ENCODE data around the gene ACSL3.

The ACSL3 gene

DNA sequence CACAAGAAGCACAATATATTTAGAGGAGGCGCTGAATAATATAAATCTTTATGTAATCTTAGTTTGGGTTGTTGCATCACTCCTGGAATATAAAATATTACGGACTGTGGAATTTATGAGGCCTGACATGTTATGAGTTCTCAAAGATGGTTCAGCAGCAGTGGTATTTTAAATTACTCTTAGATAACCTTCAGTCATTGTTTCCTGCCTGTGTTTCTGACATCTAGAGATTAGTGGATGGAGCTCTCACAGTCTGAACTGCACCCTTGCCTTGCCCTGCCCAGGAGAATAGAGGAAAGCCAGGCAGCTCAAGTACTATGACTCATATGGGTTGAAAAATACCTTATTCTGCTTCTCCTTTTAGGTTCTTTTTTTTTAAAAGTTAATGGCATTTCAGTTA is 70.0 kb downstream of the ACSL3 start:
- no peak for DNase-seq (ENCODE audit: low read depth, low spot score)
- H3K4me3 ChIP-seq (ENCODE audit: low read length), result no peak overlapping the region

DNA sequence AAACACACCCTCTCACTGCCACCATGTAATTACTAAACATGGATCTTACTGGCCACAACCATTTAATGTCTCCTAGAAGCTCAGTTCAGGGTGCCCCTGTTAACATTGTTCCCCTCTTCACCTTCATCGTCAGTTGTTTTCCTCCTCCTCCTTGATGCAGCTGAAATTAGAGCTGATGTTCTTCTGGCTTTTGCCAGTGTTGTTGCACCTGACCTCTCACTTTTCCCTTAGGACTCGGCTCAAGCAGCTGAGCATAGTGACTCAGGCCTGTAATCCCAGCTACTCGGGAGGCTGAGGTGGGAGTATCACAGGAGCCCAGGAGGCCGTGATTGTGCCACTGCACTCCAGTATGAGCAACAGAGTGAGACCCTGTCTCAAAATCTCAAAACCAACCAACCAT is 70.8 kb downstream of the ACSL3 start:
- no peak overlapping the region for H3K4me3 ChIP-seq (ENCODE audit: low read length)
- no peak for DNase-seq (ENCODE audit: low read depth, low spot score)

DNA sequence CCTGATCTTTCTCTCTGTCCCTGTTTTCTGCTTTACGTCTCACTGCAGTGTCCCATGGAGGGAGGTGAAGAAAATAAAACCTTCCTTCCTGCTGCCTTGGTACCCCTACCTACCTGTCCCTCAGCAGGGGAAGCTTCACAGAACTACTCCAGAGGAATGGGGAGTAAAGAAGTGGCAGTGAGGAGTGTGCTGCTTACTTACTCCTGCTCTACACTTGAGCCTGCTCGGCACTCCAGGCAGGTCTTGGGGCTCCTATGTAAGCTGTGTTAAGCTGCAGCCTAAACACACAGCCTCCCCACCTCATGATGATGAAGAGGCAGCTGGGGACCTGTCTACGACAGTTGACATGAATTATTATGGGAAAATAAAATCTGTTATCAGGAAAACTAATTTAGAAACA is 72.6 kb downstream of the ACSL3 start:
- no peak overlapping the region for H3K4me3 ChIP-seq (ENCODE audit: low read length)
- DNase-seq (ENCODE audit: low read depth, low spot score), result no peak

DNA sequence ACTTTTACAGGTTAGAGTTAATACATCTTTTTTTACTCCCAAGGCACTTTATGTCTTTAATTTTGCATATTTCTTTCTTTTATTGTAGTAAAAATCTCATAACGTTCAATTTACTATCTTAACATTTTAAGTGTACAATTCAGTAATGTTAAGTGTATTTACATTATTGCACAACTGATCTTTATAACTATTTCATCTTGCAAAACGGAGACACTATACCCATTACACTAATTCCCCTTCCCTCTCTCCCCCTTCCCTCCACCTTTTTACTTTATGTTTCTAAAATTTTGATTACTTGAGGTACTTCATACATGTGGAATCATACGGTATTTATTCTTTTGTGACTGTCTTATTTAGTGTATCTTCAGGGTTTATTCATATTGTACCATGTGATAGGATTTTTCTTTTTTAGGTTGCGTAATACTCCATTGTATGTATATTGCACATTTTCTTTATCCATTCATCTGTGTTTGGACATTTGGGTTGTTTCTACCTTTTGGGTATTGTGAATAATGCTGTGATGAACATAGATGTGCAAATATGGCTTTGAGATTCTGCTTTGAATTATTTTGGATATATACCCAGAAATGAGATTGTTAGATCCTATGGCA is 75.0 kb downstream of the ACSL3 start:
- DNase-seq (ENCODE audit: low read depth, low spot score), result no peak
- H3K4me3 ChIP-seq (ENCODE audit: low read length), result no peak overlapping the region

DNA sequence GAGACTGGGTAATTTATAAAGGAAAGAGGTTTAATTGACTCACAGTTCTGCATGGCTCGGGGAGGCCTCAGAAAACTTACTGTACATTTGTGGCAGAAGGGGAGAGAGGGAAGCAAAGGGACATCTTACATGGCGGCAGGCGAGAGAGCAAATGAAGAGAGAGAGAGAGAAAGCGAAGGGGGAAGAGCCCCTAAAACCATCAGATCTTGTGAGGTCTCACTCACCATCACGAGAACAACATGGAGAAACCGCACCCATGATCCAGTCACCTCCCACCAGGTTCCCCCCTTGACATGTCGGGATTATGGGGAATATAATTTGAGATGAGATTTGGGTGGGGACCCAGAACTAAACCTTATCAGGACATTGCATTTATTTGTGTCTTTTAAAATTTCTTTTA is 75.9 kb downstream of the ACSL3 start:
- DNase-seq (ENCODE audit: low read depth, low spot score), result no peak
- H3K4me3 ChIP-seq (ENCODE audit: low read length), result no peak overlapping the region

DNA sequence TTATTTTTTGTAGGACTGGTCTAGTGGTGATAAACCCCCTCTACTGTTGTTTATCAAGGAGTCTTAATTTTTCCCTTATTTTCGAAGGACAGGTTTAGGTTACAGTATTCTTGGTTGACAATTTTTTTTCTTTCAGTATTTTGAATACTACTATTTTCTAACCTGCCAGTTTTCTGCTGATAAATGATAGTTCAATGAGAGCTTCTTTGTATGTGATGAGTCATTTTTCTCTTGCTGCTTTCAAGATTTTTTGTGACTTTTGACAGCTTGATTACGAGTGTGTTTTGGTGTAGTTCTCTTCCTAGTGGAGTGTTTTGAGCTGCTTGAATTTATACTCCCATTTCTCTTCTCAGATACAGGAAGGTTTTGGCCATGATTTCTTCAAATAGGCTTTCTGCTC is 77.5 kb downstream of the ACSL3 start:
- no peak overlapping the region for H3K4me3 ChIP-seq (ENCODE audit: low read length)
- DNase-seq (ENCODE audit: low read depth, low spot score), result no peak

DNA sequence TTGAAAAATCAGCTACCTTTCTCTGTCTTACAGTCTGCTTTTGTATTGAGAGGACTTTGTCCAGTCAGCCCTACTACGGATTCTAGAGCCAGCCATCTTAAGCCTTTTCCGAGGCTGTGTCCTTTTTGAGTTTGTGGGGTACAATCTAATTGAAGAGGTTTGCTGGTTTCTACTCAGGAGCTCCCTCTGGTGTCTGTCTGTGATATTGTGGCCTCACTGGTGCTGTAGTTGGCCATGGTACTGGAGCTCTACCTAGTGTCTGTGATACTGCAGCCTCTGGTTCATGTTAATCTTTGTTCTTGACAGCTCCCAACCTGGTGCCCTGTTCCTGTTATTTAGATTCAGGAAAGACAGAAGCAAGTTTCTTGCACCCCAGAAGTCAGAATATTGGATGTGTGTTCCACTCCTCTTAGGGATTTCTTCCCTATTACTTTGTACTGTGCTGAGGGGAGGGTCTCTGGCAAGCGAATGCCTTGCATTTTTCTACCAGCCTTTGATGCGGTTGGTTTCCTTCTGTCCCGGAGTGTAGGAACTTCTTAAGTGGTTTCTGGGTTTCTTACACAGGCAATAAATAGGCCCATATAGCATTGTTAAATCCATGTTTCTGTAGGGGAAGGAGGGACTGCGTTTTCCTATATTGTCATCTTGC is 78.5 kb downstream of the ACSL3 start:
- peak; percentile 73 for DNase-seq (ENCODE audit: low read depth, low spot score)
- no peak overlapping the region for H3K4me3 ChIP-seq (ENCODE audit: low read length)

DNA sequence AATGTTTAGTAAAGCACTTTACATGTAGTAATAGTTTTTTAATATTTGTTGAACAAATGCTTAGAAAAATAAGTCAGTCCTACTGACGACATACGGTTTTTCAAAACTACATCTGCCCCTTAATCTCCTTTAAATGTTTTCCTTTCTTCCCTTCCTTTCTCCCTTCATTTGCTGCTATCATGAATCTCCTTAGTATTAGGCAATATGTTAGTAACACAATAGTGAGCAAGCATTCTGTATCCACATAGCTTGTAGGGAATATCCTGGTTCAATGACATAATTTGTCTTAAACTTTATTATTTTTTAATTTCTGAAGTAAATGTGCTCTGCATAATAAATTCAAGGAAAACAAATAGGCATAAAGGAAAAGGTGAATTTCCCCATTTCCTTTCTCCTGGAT is 79.1 kb downstream of the ACSL3 start:
- no peak for DNase-seq (ENCODE audit: low read depth, low spot score)
- no peak overlapping the region for H3K4me3 ChIP-seq (ENCODE audit: low read length)

DNA sequence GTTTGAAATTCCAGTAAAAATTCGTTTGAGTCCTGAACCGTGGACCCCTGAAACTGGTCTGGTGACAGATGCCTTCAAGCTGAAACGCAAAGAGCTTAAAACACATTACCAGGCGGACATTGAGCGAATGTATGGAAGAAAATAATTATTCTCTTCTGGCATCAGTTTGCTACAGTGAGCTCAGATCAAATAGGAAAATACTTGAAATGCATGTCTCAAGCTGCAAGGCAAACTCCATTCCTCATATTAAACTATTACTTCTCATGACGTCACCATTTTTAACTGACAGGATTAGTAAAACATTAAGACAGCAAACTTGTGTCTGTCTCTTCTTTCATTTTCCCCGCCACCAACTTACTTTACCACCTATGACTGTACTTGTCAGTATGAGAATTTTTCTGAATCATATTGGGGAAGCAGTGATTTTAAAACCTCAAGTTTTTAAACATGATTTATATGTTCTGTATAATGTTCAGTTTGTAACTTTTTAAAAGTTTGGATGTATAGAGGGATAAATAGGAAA is 80.7 kb downstream of the ACSL3 start:
- DNase-seq (ENCODE audit: low read depth, low spot score), result no peak
- no peak overlapping the region for H3K4me3 ChIP-seq (ENCODE audit: low read length)

DNA sequence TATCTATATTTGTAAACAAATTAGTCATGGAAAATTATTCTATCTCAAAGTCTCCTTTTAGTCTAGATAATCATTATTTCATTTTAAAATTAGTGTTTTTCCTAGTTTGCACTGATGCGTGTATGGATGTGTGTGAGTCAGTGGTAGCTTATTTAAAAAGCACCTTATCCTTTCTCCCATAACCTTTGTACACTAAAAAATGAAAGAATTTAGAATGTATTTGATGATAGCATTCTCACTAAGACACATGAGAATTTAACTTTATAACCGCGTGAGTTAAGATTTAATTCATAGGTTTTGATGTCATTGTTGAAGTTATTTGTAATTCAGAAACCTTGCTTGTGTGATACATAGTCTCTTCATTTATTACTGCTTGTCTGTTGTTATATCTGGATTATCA is 81.7 kb downstream of the ACSL3 start:
- no peak for DNase-seq (ENCODE audit: low read depth, low spot score)
- no peak overlapping the region for H3K4me3 ChIP-seq (ENCODE audit: low read length)

DNA sequence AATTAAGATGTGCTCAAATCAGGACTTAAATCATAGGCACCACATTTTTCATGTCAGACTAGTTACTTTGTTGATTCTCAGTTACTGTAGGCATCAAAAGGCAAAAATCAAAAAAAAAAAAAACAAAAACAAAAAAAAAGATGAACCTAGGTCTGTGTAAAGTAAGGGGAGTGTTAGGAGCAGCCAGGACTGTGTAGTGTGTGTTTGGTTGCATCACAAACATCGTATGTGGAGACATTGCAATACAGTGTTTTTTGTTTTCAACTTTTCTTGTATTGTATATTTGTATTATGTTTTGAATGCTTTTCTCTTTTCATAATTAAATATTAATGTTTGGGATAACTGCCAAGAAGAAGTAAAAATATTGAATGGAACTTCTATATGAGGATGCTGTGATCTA is 82.1 kb downstream of the ACSL3 start:
- H3K4me3 ChIP-seq (ENCODE audit: low read length), result no peak overlapping the region
- DNase-seq (ENCODE audit: low read depth, low spot score), result no peak

DNA sequence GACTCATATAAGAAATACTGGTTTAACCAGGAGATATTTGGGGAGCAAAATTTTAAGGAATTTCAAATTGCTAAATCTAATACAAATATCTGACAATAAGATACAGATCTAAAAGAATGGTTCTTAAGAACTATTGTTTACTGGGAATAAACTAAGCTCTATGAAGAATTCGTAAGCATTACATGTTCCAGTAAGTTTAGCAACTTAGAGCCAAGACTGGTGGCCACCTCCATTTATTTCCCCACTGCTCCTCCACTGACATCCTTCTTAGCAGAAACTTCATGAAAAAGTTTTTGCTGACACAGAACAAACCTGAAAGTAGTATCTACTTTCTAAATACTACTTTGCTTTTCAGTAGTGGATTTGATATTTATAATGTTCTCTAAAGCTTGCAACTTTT is 83.0 kb downstream of the ACSL3 start:
- DNase-seq (ENCODE audit: low read depth, low spot score), result no peak
- no peak overlapping the region for H3K4me3 ChIP-seq (ENCODE audit: low read length)

DNA sequence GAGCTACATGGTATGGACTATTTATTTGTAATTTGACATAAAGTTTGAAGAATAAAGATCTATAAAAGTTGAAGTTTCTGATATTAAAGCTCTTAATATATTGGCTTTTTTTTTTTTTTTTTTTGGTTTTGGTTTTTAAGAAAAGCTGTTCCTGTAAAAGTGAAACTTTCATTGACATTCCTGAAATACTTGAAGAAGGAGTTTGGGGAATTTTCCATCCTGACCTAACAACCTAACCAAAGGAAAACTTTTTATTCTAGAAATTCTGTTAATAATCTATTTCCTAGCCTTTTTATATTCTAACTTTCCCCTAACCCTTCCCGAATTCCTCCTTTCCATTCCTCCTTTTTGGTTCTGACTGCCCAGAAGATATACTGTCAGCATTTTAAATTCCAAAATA is 83.7 kb downstream of the ACSL3 start:
- H3K4me3 ChIP-seq (ENCODE audit: low read length), result no peak overlapping the region
- no peak for DNase-seq (ENCODE audit: low read depth, low spot score)

DNA sequence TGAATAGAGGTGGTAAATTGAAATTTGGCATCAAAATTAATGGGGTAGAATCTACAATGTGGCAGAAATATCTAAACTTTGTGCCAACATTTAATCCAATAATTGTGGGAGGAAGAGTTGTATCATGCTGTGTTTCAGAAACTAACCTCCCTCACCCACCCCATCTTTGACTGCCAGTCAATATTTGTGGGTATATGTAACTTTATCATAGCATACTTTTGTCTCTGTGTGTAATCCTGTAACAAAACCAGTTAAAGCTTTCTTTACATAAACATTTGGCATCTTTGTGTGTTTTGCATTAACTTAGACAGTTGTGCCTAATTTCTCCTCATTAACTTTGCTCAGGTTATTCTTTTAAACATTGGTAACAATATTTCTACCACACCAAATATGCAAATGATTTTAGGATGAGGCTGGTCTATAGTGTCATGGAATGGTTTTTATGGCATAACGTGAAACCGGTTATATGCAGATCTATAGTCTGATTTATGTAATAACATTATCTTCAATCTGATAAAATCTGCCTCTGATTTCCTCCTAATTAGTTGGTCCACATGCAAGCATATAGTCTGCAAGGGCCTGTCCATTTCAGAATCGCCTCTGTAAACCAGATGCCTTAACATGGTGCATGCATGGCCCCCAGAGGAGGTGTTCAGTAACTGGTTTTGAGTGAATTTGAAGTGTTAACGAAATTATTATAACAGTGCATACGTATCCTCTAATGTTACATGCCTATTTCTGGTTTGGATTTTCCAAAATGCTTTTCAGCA is 84.3 kb downstream of the ACSL3 start:
- H3K4me3 ChIP-seq (ENCODE audit: low read length), result no peak overlapping the region
- DNase-seq (ENCODE audit: low read depth, low spot score), result no peak

DNA sequence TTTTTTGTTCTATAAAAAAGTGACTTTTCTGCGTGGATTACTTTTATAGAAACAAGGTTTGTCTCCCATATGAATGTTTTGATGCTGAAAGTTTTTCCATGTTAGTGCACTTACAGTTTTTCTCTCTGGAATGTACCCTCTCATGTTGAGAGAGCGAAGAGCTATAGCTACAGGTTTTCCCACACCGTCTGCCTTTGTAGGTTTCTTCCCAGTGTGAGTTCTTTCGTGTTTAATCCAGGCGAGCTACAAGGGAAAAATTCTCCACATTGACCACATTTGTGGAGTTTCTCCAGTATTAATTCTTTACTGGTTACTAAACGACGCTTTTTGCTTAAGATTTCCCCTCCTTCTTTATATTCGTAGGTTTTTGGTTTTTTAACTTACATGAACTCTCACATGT is 85.1 kb downstream of the ACSL3 start:
- no peak overlapping the region for H3K4me3 ChIP-seq (ENCODE audit: low read length)
- no peak for DNase-seq (ENCODE audit: low read depth, low spot score)

DNA sequence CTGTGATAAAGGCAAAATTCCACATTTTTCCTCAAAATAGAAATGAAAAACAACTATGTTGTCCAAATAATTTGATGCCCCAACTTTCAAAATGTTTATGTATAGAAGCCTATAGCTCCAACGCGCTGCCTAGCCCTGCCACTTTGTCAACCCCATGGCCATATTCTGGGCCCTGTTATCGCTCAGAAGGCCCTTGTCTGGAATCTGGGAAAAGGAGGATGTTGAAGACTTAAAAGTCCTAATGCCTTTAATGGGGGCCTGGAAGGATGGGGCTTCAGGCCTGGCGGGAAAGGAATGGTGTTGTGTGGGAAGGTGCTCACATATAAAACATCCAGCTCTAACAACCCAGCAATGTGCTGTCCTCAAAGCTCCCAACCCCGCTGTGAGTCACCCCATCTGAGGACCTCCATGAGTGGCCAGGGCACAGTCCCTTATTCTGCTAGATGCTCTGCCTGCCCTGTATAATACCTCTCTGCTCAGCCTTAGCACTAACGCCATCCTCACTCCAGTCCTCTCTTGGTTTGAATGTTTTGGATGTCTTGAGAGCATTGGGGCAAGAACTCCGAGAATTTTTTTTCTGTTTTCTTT is 86.0 kb downstream of the ACSL3 start:
- H3K4me3 ChIP-seq (ENCODE audit: low read length), result no peak overlapping the region
- no peak for DNase-seq (ENCODE audit: low read depth, low spot score)

DNA sequence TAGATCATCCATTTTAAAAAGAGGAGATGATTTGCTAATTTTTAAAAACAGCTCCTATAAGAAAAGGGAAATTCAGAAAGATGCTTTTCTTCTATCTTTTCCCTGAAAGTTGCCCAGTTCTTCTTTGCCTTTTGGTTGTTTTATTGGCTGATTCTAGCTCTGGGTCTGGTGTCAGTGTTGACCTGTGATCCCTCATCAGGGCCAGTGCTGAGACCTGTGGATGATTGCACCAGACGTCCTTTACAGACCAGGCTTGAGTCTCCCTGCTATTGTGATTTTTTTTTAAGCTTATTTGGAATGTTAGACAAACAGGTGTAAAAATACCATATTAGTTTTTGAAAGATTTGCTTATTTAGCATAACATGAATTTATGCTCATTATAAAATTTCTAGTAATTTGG is 88.2 kb downstream of the ACSL3 start:
- no peak overlapping the region for H3K4me3 ChIP-seq (ENCODE audit: low read length)
- DNase-seq (ENCODE audit: low read depth, low spot score), result no peak

DNA sequence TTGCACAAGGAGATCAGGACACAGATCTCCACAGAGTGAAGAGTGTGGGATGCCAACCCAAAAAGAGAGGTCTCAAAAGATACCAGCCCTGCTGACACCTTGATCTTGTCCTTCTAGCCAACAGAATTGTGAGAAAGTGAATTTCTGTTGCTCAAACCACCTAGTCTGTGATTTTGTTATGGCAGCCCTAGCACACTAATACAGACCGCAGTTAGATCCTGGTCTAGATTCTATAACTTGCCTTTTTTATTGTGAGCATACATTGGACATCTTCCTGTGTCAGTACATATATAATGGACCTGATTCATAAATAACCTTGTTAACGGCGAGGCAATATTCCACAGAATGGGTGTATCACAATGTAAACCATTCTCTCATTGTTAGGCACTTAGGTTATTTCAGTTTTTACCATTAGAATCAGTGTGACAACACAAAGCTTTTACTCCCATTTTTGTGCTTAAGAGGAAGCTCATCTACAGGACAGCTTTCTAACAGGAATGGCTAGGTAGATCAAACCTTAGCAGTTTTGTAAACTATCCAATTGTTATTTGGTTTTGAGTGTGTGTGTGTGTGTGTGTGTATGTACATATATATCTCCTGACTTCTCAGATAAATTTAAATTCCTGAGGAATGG is 89.0 kb downstream of the ACSL3 start:
- H3K4me3 ChIP-seq (ENCODE audit: low read length), result no peak overlapping the region
- no peak for DNase-seq (ENCODE audit: low read depth, low spot score)

DNA sequence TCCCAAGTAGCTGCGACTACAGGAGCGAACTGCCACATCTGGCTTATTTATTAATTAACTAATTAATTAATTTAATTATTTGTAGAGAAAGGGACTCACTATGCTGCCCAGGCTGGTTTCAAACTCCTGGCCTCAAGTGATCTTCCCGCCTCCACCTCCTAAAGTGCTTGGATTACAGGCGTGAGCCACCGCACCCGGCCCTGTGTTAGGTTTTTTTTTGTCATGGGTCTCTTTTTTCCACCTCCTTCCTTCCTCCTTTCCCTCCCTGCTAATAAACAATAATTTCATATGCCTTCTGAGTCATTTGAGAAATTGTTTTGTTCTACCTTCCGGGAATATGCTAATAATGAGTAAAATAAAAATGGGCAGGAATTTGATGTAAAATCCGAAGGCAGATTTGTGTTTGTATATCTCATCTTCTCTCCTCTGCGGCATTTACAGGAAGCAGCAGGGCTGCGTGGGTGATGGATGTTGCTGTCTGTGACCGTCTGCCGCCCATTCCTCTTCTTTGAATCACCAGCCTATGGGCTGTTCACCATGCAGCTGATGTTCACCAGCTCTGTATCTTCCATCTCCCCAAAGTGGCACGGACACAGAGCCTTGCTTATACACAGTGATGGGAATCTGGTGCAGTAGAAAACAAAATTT is 89.9 kb downstream of the ACSL3 start:
- H3K4me3 ChIP-seq (ENCODE audit: low read length), result no peak overlapping the region
- no peak for DNase-seq (ENCODE audit: low read depth, low spot score)

Measured in Jurkat, Clone E6-1 (cell line).